CD1c-positive myeloid dendritic cell (primary cell): ENCODE data around the gene ABCG5.

Source experiments
- DNase-seq: peaks from one replicate; pipeline ENCODE4 v3.0.0-alpha.2; 2016; ENCODE audit errors: extremely low spot score

The ABCG5 gene

DNA sequence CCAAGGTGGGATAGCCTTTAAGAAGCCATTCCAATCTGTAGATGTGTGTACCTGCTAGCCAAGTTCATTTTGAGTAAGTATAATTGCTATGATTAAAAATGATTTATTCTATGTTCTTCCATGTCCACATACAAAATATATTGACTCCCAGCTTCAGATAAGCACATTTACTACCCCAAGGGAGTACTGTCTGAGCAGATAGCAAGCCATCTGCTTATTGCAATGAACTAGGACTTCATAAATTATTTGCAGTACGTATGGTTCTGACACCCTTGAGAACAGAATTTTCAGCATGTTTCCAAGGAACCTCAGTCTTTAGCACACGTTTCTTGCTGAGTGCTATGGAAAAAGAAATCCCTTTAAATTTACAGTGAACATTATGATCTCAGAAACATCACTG lies 28.2 kb downstream of the ABCG5 start:
- no peak for DNase-seq

DNA sequence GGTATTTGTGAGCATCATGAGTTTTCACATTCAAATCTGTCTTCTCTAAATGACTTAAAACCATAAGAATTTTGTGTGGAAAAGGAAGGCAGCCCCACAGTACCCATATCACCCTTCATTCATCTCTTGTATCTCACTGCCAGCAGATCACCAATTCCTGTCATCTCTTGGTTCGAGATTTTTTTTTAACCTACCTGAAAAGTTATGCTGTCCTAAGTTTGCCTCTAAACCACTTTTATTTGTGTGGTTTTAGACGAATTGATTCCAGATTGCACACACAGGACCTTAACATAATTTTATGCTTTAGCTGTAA lies 32.0 kb downstream of the ABCG5 start:
- DNase-seq = no peak

DNA sequence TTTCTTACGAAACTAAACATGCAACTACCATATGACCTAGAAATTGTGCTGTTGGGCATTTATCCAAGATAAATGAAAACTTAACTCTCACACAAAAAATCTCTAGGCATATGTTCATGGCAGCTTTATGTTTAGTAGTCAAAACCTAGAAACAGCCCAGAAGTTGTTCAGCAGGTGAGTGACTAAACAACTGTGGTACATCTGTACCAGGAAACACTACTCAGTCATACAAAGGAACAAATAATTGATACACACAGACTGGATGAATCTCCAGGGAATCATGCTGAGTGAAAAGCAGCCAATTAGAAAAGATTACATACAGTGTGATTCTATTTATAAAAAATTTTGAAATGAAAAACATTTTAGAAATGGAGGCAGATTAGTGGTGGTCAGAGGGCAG lies 35.5 kb downstream of the ABCG5 start:
- DNase-seq = no peak

DNA sequence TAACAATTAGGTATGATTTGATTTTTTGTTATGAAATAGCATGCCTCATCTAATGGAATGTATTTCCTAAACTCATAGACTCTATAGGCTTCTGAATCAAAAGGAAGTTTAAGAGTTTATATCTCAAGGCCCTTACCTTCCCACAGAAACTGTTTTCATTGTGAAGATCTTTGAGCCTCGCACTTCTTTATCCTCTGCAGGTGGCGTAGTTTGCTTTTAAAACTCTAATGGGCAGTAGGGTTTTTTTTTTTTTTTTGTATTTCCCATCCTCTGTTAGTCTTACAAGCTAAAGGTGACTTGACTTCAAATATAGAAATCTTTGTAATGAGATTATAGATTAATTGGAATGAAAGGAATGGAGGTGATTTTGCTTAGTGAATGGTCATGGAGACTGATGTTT lies 36.5 kb downstream of the ABCG5 start:
- no peak for DNase-seq

DNA sequence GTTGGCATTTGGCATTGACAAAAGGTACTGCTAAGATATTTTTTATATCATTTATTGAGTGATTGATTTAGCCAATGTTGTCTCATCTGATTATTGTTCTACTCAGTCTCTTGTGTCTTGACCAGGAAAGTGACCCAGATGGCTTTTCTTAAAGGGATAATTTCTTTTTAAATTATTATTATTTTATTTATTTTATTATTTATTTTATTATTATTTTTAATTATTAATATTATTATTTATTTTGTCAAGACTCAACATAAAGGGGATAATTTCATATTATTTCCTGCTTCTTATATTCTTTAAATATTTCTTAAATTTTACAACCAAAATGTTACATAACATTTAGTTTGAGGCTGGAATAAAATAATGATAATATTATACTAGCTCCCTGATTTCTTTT lies 37.7 kb downstream of the ABCG5 start:
- no peak for DNase-seq

DNA sequence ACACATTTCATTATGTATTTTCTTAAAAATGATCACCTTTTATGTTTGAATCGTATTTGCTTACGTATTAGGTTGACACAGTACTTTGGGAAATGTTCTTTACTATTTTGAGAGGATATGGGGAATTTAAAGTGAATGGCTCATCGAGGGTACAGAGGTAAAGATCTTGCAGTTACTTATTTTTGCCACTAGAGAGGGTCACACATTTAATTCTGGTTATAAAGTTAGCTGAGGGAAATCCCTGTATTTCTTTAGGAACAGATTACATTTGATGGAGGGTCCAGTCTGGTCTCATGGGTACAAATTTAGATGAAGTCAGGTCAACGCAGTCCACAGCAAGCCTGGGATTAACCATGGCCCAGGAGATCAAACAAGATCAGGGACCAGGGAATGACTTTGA lies 40.3 kb downstream of the ABCG5 start:
- DNase-seq = no peak

DNA sequence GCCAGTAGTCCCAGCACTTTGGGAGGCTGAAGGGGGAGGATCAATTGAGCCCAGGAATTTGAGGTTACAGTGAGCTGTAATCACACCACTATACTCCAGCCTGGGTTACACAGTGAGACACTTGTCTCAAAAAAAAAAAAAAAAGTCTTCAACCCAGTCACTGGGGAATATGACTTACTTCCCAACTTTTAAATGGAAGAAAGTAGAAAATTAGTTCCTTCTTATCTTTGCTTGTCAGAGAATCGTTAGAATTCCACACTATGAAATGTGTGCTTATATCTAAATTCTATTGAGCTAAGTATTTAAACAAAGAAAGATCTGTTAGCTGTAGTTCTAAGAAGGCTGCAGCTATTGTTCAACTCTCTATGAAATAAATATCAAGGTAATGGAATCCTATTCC lies 42.4 kb downstream of the ABCG5 start:
- no peak for DNase-seq

DNA sequence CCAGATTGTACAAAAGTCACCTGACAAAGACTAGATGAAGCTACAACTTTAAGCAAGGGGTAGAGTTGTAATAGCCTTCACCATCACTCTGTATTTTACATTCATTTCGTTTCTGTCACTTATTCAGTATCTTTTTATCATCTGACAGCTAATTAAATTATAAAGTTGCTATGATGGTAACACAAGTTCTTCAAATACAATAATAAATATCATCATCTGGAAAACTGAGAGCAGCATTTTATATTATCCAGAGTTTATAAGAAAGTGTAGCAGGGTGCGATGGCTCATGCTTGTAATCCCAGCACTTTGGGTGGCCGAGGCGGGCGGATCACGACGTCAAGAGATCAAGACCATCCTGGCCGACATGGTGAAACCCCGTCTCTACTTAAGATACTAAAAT lies 43.7 kb downstream of the ABCG5 start:
- DNase-seq = no peak

DNA sequence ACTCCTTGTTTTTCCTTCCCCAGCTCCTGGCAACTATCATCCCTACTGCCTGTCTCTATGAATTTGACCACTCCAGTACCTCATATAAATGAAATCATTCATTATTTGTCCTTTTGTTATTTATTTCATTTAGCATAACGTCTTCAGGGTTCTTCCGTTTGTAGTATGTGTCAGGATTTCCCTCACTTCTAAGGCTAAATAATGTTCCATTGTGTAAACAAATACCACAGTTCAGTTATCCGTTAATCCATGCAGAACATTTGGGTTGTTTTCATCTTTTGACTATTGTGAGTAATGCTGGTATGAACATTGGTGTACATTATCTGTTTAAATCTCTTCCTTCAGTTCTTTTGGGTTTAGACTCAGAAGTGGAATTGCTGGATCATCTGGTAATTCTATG lies 46.0 kb downstream of the ABCG5 start:
- DNase-seq = no peak

DNA sequence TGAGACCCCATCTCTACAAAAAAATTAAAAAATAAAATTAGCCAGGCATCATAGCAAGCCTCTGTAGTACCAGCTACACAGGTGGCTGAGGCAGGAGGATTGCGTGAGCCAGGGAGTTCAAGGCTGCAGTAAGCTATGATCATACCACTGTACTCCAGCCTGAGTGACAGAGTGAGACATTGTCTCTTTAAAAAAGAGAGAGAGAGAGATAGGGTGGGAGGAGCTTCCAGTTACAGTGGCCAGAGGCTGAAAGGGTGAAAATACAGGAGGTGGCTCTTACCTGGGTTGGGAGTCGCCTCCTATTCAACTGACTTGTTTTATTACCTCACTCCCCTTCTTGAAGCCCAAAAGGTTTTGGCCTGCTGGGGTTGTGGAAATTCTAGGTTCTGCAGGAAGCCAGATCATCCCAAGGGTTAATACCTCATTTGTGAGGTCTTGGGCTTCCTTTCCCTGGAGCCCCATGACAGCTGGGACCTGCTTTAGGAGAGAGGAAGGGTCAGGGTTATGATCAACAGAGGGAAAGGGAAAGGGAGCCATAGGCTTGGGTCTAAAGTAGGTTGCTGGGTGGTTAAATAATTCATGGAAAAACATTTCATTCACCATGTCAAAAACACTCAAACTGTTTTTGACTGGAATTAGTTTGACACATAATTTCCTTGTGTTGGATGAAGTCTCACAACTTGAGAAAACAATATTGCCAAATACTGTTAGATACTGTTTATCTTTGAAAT lies 47.4 kb downstream of the ABCG5 start:
- DNase-seq = no peak

DNA sequence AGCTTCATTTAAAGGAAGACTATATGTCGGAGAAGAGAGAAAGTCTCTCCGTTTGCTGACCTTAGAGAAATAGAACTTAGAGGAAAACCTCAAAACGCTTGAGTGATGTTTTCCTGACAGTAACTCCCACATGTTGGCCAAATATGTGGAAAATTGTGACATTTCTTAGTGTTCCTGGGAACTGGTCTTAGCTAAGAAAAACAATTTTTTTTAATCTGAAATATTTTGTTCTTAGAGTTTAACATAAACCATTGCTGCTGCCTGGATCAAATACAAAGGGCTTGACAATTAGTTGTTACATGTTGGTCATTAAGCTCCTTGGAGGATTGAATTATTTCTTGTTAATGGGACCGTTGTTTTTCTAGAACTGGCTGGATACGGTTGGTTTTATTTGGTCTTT lies 48.5 kb downstream of the ABCG5 start:
- no peak for DNase-seq

DNA sequence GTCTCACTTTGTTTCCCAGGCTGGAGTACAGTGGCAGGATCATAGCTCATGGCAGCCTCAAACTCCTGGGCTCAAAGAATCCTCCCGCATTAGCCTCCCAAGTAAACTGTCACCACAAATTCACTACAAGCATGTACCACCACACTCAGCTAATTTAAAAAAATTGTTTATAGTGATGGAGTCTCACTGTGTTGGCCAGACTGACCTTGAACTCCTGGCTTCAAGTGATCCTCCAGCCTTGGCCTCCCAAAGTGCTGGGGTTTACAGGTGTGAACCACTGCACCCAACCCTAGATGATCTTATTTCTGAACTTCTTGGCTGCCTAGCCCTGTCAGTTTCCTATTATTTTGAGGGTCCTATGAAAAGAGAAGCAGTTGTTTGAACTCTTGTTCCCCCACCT lies 50.0 kb downstream of the ABCG5 start:
- DNase-seq = no peak

DNA sequence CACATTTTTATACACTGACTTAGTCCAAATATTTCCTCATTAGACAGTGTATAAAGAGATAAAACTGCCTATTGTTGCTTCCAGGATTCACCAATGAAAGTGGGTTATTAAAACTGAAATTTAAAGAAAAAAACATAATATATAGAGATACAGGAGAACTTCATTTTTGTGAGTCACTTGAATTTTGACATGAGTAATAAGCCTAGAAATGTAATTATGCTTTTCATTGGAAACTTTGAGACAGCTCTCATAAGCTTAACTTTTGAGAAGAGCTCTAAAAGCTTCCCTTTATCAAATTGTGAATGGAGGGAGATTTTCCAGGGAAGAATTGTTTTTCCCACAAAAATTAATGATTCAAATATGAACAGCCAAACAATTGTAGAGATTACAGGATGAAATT lies 50.7 kb downstream of the ABCG5 start:
- DNase-seq = no peak

DNA sequence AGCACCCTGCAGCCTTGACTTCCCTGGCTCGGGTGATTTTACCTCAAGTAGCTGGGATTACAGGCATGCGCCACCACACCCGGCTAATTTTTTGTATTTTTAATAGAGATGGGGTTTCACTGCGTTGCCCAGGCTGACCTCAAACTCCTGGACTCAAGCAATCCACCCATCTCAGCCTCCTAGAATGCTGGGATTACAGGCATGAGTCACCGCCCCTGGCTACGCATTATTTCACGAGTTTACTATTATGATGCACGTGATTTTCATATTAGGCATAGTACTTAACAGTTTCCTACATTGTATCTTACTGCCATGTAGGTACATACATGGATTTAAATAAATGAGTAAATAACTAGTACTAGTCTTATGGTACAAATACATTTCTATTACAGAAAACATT lies 60.4 kb downstream of the ABCG5 start:
- no peak for DNase-seq

DNA sequence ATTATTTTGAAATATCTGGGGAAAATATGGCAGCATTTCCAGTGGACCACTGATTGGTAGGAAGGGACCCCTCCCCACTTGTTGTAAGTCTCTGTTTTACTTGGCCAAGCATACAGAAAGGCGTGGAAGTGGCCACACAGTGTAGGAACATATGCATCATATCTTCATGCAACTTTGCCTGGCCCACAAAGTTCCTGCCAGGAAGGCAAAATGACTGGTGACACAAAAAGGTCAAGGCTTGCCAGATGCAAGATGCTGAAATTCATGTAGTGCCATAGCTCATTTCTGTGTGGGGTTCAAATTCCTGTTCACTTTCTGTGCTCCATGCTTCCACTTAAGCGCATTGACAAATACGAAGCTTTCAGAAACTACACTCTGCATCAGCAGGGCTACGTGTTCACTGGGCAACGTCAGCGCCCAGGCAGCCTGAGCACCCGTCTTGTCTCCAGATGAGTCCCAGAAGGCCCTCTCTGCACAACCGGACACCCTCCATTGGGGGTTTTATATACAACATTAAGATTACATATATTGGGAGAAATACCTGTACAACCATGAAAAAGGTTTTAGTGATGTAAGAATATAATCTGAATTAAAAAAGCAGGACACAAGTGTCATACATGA lies 61.2 kb downstream of the ABCG5 start:
- DNase-seq = no peak

DNA sequence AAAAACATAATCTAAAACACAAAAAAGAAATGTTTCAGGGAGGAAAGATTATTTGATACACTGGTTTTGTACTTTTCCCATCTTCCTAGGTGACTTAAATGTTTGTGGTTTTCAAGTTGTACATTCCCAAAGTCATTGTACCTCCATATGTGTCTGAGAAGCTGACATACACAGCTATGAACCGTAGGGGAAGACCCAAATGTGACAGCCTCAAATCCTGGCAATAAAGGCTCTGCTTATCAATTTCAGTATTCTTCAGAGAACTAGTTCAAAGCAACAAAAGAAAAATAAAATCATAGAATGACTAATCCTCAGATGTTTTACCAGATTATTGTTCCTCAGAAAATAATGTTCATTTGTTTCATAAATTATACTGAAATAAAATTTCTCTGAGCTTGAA lies 62.3 kb downstream of the ABCG5 start:
- DNase-seq = no peak

DNA sequence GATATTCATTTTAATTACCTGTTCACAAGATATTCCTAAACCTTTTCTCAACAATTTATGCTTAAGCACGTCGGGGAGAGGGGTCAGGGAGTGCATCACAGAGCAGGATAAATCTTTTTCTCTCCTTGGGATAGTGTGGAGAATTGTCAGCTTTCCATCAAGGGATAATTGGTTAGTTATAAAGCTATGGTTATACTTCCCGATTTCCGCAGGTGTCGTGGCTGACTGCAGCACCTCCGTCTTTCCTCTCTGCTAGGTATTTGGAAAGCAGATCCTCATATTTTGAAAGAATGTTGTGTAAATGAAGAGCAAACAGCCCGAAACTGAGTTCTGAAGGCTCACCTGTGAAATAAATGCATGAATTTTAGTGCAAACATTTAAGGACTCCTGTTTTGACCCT lies 64.0 kb downstream of the ABCG5 start:
- no peak for DNase-seq

DNA sequence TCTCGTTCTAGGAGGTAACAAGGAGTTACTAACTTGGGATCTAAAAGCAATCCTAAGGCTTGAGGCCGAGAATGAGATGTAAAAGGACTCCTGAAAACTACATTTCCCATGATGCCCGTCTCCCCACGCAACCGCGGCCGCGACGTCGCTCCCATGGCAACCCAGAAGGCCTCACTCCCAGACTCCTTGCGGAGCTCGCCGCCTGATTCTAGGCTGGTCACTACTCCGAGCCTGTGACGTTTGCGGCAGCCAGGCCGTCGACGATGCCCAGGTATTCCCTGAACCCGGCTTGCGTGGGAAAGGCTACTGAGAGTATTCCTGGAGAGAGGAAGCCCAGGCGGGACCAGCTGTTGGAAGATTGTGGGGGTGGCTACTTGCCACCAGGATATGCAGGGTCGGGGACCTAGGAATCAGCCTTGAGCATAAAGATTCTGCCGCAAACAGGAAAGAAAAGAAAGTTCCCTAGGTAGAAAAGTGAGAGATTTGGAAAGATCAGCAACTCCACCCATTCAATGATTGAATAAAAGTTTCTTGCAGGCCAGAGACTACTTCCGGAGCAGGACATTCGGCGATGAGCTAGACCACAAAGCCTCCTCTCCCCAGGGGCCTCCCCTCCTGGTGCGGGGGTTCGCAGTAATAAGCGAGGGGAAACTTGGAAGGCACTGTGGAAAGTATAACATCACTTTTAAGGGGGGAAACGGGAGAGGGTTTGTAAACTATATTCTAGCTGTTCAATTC lies 64.6 kb downstream of the ABCG5 start, which contains the start of gene DYNC2LI1:
Gene DYNC2LI1 (plus strand): TSS at position 164 of the 738 bp plus-strand sequence. CDS start 100 bp downstream, at position 264.
- peak; percentile 91 for DNase-seq

DNA sequence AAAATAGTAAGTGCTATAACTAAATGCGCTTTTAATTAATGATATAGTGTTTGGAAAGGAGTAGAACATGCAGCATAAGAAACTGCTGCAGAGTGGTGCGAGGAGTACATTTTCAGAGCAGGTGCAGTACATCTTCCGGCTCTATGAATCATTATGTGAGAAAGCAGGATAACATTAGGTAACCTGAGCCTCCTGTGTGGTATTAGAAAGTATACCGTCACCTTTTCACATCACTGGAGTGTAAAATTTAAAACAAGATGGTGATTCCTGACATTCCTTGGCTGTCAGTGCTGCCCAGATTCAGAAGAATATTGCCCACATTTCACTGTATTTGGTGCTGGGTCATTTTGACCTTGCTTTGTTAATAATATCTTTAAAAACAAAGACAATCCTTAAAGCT lies 72.6 kb downstream of the ABCG5 start:
- DNase-seq = no peak

DNA sequence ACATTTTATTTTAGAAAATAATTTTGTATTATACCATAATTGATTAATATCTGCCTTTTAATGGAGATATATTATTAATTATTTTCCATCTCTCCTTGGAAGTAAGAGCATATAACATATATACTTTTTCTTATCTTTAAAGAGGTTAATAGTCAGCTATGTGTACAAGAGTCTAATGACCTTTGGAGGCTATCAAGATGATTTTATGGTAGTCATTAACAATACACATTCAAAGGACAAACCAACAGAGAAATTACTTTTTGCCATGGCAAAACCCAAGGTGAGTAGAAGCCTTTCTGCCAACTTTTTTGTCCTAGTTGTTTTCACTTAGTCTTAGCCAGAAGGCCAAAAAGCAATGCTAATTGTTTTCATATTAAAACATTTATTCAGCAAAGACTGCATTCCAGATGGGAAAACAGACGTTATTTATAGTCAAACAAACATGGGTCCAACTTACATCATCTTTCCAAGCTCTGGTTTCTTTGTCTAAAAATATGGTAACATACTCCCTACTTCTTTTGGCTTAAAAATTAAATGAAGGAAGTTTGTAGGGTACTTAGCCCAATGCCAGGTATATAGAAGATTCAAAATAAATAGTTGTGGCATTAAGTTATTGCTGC lies 74.4 kb downstream of the ABCG5 start:
- no peak for DNase-seq

DNA sequence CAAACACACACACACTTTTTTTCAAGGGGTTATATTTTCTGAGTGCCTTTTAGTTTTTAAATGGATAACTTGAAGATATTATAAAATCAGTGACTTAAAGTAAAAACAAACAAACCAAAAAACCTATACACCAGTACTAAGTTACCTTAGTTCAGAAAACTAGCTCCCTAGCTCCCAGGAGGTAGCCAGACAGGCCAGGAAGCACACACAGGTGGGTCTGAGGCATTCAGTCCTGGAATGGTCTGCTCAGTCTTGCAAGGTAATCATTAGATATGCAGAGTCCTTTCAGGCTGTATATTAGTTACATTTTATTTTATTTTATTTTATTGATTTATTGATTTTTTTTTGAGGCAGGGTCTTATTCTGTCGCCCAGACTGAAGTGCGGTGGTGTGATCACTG lies 75.5 kb downstream of the ABCG5 start:
- DNase-seq = no peak
